HepG2 (cell line): ENCODE results near the gene AXDND1. TPM values are rescaled to one million over a fixed set of nuclear protein-coding genes. Genes with fewer than 3 reads are reported as not detected.

Source experiments
- ATAC-seq: fragments of 200-7000 bp; cut with Tn5 transposase; 3 replicates; pipeline ENCODE4 v1.9.1; 2020; ENCODE audit warnings: mild to moderate bottlenecking, moderate library complexity
- BruUV-seq: library from RNA; stranded (reverse); fragments of 400-500 nt; replicated peaks from 2 replicates; lab custom pipeline; 2021; lab: Mats Ljungman, UMichigan
- CTCF ChIA-PET: fragments of 300-600 bp; formaldehyde crosslinking; extraction: SDS; loops from one replicate; lab custom pipeline; 2021; ENCODE audit warnings: low total read pairs, inconsistent platforms, low intra/inter-chr PET ratio; lab: Yijun Ruan, JAX
- POLR2A ChIA-PET: fragments of 350-600 bp; sonication (Branson Sonifier 250); formaldehyde crosslinking; loops from one replicate; lab custom pipeline; 2020; ENCODE audit warnings: antibody characterized with exemption, inconsistent platforms; lab: Yijun Ruan, JAX
- DNase-seq: peaks from one replicate; pipeline ENCODE4 v3.0.0-alpha.2; 2015; ENCODE audit warnings: low spot score
- FAIRE-seq: peaks from 3 replicates; lab custom pipeline; 2011; peaks lifted over from hg19 to GRCh38; lab: Jason Lieb, UNC
- H2AFZ ChIP-seq: one replicate; pipeline ENCODE4 v1.6.1; 2011; ENCODE audit warnings: low read length, inconsistent platforms
- H3K27ac ChIP-seq: fragments of 300-600 bp; 3 replicates; pipeline ENCODE4 v1.8.0; 2011; ENCODE audit warnings: mixed run types, mild to moderate bottlenecking, mixed read lengths, low read length, inconsistent platforms; ENCODE audit not compliant: insufficient read depth; ENCODE audit errors: extremely low read length
- H3K27me3 ChIP-seq, 2 experiments: fragments of 200-600 bp in 1 of 2; 2 replicates in 1 of 2; 3 replicates in 1 of 2; pipeline versions ENCODE4 v1.6.0 to v1.8.0; 2011; ENCODE audit warnings: low read length in 2 of 2, mild to moderate bottlenecking in 2 of 2, moderate library complexity in 2 of 2, inconsistent platforms in 1 of 2; ENCODE audit not compliant: insufficient read depth in 2 of 2, control insufficient read depth in 1 of 2
- H3K36me3 ChIP-seq, 2 experiments: fragments of 200-600 bp in 1 of 2; replicated peaks in 1 of 2; 2 replicates in 1 of 2; 3 replicates in 1 of 2; pipeline versions ENCODE4 v1.5.1 to v1.8.0; 2011; ENCODE audit warnings: low read length in 2 of 2, inconsistent platforms in 1 of 2; ENCODE audit not compliant: insufficient read depth in 2 of 2, control insufficient read depth in 1 of 2
- H3K4me1 ChIP-seq: 2 replicates; pipeline ENCODE4 v1.5.1; 2012; ENCODE audit warnings: low read length, inconsistent platforms; ENCODE audit not compliant: insufficient read depth
- H3K4me2 ChIP-seq: 2 replicates; pipeline ENCODE4 v1.6.0; 2011; ENCODE audit warnings: low read depth, low read length, inconsistent platforms
- H3K4me3 ChIP-seq, 3 experiments: fragments of 200-600 bp in 1 of 3; sonication (generic), shearing (Covaris generic) in 1 of 3; replicated peaks in 1 of 3; 2 replicates each; pipeline ENCODE4 v1.5.1; 2011 to 2016; ENCODE audit warnings: low read length in 3 of 3, inconsistent platforms in 2 of 3, low read depth in 2 of 3, mild to moderate bottlenecking in 2 of 3, control low read depth in 1 of 3, mixed read lengths in 1 of 3; ENCODE audit not compliant: insufficient read depth in 1 of 3
- H3K79me2 ChIP-seq: one replicate; pipeline ENCODE4 v1.6.1; 2011; ENCODE audit warnings: low read length, inconsistent platforms; ENCODE audit not compliant: insufficient read depth
- H3K9ac ChIP-seq: 2 replicates; pipeline ENCODE4 v1.6.0; 2011; ENCODE audit warnings: mild to moderate bottlenecking, low read depth, low read length, inconsistent platforms; ENCODE audit not compliant: insufficient read depth
- H3K9me3 ChIP-seq: 2 replicates; pipeline ENCODE4 v1.5.1; 2012; ENCODE audit warnings: mild to moderate bottlenecking, low read length
- H4K20me1 ChIP-seq: 2 replicates; pipeline ENCODE4 v1.6.0; 2011; ENCODE audit warnings: inconsistent platforms, mild to moderate bottlenecking, low read length, moderate library complexity; ENCODE audit not compliant: insufficient read depth
- GRHL1 ChIP-seq: sonication (generic); formaldehyde crosslinking; conservative IDR thresholded peaks from 2 replicates; pipeline ENCODE4 v1.8.0; 2022; ENCODE audit warnings: missing genetic modification reagents
- LCORL ChIP-seq, 2 experiments: fragments of 450-650 bp in 1 of 2; sonication (generic) in 1 of 2; formaldehyde crosslinking in 1 of 2; IDR thresholded peaks; 2 replicates each; pipeline versions ENCODE4 v1.5.0 to v1.6.1; 2017 to 2020; ENCODE audit warnings: antibody characterized with exemption in 1 of 2, missing genetic modification reagents in 1 of 2
- MEIS2 ChIP-seq: sonication (generic); formaldehyde crosslinking; IDR thresholded peaks from 2 replicates; pipeline ENCODE4 v1.9.0; 2021; ENCODE audit warnings: mild to moderate bottlenecking, missing genetic modification reagents
- NFAT5 ChIP-seq: sonication (generic); formaldehyde crosslinking; IDR thresholded peaks from 2 replicates; pipeline ENCODE4 v1.4.0; 2020; ENCODE audit warnings: missing genetic modification reagents
- NFE2L1 ChIP-seq: sonication (generic); formaldehyde crosslinking; IDR thresholded peaks from 2 replicates; pipeline ENCODE4 v1.4.0; 2020; ENCODE audit warnings: missing genetic modification reagents, mild to moderate bottlenecking, borderline replicate concordance
- TP53 ChIP-seq: sonication (generic); formaldehyde crosslinking; conservative IDR thresholded peaks from 2 replicates; pipeline ENCODE4 v1.4.0; 2020; ENCODE audit warnings: missing genetic modification reagents
- XBP1 ChIP-seq: sonication (generic); formaldehyde crosslinking; IDR thresholded peaks from 2 replicates; pipeline ENCODE4 v1.5.0; 2020; ENCODE audit warnings: missing genetic modification reagents
- YY1 ChIP-seq: IDR thresholded peaks from 2 replicates; pipeline ENCODE4 v1.6.1; 2011; ENCODE audit warnings: low read length, low read depth, moderate library complexity, mild to moderate bottlenecking; ENCODE audit not compliant: insufficient read depth, insufficient replicate concordance
- ZNF253 ChIP-seq: sonication (generic); formaldehyde crosslinking; IDR thresholded peaks from 2 replicates; pipeline ENCODE4 v1.8.0; 2022; ENCODE audit warnings: mild to moderate bottlenecking, missing genetic modification reagents, borderline replicate concordance
- ZNF34 ChIP-seq: sonication (generic); formaldehyde crosslinking; IDR thresholded peaks from 2 replicates; pipeline ENCODE4 v1.4.0; 2020; ENCODE audit warnings: mild to moderate bottlenecking, missing genetic modification reagents, borderline replicate concordance
- ZNF383 ChIP-seq: sonication (generic); formaldehyde crosslinking; IDR thresholded peaks from 2 replicates; pipeline ENCODE4 v1.4.0; 2020; ENCODE audit warnings: missing genetic modification reagents, mild to moderate bottlenecking, borderline replicate concordance
- ZNF564 ChIP-seq: sonication (generic); formaldehyde crosslinking; IDR thresholded peaks from 2 replicates; pipeline ENCODE4 v1.8.1; 2023; ENCODE audit warnings: mild to moderate bottlenecking, missing genetic modification reagents
- ZNF598 ChIP-seq: sonication (generic); formaldehyde crosslinking; IDR thresholded peaks from 2 replicates; pipeline ENCODE4 v1.5.1; 2020; ENCODE audit warnings: mild to moderate bottlenecking, missing genetic modification reagents, borderline replicate concordance
- ZNF773 ChIP-seq: sonication (generic); formaldehyde crosslinking; IDR thresholded peaks from 2 replicates; pipeline ENCODE4 v1.4.0; 2020; ENCODE audit warnings: missing genetic modification reagents, borderline replicate concordance
- ZNF777 ChIP-seq: sonication (generic); formaldehyde crosslinking; IDR thresholded peaks from 2 replicates; pipeline ENCODE4 v1.4.0; 2020; ENCODE audit warnings: missing genetic modification reagents
- ZNF781 ChIP-seq: sonication (generic); formaldehyde crosslinking; IDR thresholded peaks from 2 replicates; pipeline ENCODE4 v1.5.1; 2020; ENCODE audit warnings: borderline replicate concordance, mild to moderate bottlenecking, missing genetic modification reagents; ENCODE audit errors: not compliant biosample characterization
- ZNF878 ChIP-seq: sonication (generic); formaldehyde crosslinking; IDR thresholded peaks from 2 replicates; pipeline ENCODE4 v1.8.1; 2023; ENCODE audit warnings: mild to moderate bottlenecking, missing genetic modification reagents, moderate library complexity
- WGBS: methylation state at CpG from one replicate; pipeline ENCODE4 v1.1.6; 2017; ENCODE audit warnings: low lambda C conversion rate; 5-methylcytosine and 5-hydroxymethylcytosine counted together
- in situ Hi-C: cut with HindIII; loops from 2 replicates; pipeline ENCODE4 v1.10.0; 2017; ENCODE audit warnings: low pct_unique_long_range_greater_than_20kb; ENCODE audit not compliant: extremely low pct_ligation_motif_present
- intact Hi-C: fragments of 100-400 bp; cut with micrococcal nuclease; formaldehyde crosslinking; loops from one replicate; pipeline ENCODE4 v1.10.0; 2022; ENCODE audit not compliant: unreplicated experiment
- polyA plus RNA-seq, 8 experiments: library from polyadenylated mRNA; depleted of rRNA in 3 of 8; stranded (reverse) in 7 of 8; unstranded in 1 of 8; fragments of >200 nt; fragmentation: Illumina TruSeq in 4 of 8; extraction: Trizol in 4 of 8; gene quantifications; 2 replicates each; pipeline versions ENCODE4 v1.2.1 to v1.2.3, GENCODE V29; 2011 to 2016; ENCODE audit warnings: low read depth in 4 of 8, missing spikeins in 1 of 8, mixed read lengths in 1 of 8; ENCODE audit not compliant: insufficient read depth in 1 of 8
- total RNA-seq, 5 experiments: library from RNA; depleted of rRNA; stranded (reverse); fragments of >200 nt; fragmentation: Illumina TruSeq; extraction: Trizol; gene quantifications; 2 replicates each; pipeline ENCODE4 v1.2.3, GENCODE V29; 2016; ENCODE audit warnings: low read depth in 1 of 5

Gene AXDND1
- total and polyA plus RNA-seq, 2 of the 13 experiments (the other 11 are each of a cell fraction or from before 2014, with no cell fraction given): 0.15 to 0.40 TPM

GRCh38 chr1:179529482-179530195 is 163.9 kb downstream of the AXDND1 start:
- intact Hi-C loops (no loop called here), in situ Hi-C loops (no loop called here)
- no TSS peak for BruUV-seq
- H3K9ac ChIP-seq: no peak overlapping the region
- FAIRE-seq: no peak
- H3K27me3 ChIP-seq: peaks cover 0 to 1% of the 10 kb centered on the region in 2 experiments; a peak in 1 of 5 replicates
- WGBS: 36% methylated on average over 8 of the region's 8 CpGs
- CTCF ChIA-PET: no interaction called here
- no peaks in the 10 kb centered on the region for H3K4me1 ChIP-seq
- no peaks in the 10 kb centered on the region for H4K20me1 ChIP-seq
- ATAC-seq: no peak
- no peaks in the 10 kb centered on the region for H3K9me3 ChIP-seq
- H3K36me3 ChIP-seq: no peaks in the 10 kb centered on the region
- no peak overlapping the region for H3K4me3 ChIP-seq
- H3K27ac ChIP-seq: no peak overlapping the region
- POLR2A ChIA-PET: no interaction called here
- TF ChIP-seq ZNF781: no peak
- no peak for TF ChIP-seq TP53
- no peak for TF ChIP-seq LCORL (IDR thresholded peaks at IDR 0.05)
- no peak for TF ChIP-seq LCORL (CRISPR knock-in tag; IDR thresholded peaks at IDR 0.05)
- no peak for TF ChIP-seq ZNF598 (CRISPR knock-in tag)
- no peak for TF ChIP-seq ZNF564 (CRISPR knock-in tag)
- TF ChIP-seq ZNF383 (CRISPR knock-in tag): no peak
- TF ChIP-seq YY1: no peak
- TF ChIP-seq GRHL1 (CRISPR knock-in tag): no peak
- no peak for TF ChIP-seq XBP1 (CRISPR knock-in tag)
- TF ChIP-seq MEIS2: no peak
- TF ChIP-seq ZNF878 (CRISPR knock-in tag): no peak
- TF ChIP-seq NFE2L1: no peak
- TF ChIP-seq ZNF34 (CRISPR knock-in tag): no peak
- TF ChIP-seq ZNF773: no peak
- no peak for TF ChIP-seq NFAT5 (CRISPR knock-in tag)
- no peak for TF ChIP-seq ZNF777
- TF ChIP-seq ZNF253: no peak
- H3K79me2 ChIP-seq: no peaks in the 10 kb centered on the region
- no peak overlapping the region for H3K4me2 ChIP-seq
- DNase-seq: no peak
- H2AFZ ChIP-seq: no peak overlapping the region
